Neuronal stem cell (in vitro differentiated cells): ENCODE data around the gene MYO19.

Experiments used
- DNase-seq: peaks from one replicate; pipeline ENCODE4 v3.0.0-alpha.2; 2013; ENCODE audit warnings: low spot score
- H2AFZ ChIP-seq: one replicate; pipeline ENCODE4 v1.6.1; 2013; ENCODE audit warnings: mild to moderate bottlenecking, low read length, inconsistent platforms
- H2AK5ac ChIP-seq: 2 replicates; pipeline ENCODE4 v1.6.1; 2013; ENCODE audit warnings: low read depth, mild to moderate bottlenecking, inconsistent platforms, low read length, moderate library complexity, mixed read lengths
- H2BK120ac ChIP-seq: 2 replicates; pipeline ENCODE4 v1.6.1; 2013; ENCODE audit warnings: low read depth, mild to moderate bottlenecking, inconsistent platforms, low read length, moderate library complexity, mixed read lengths
- H2BK12ac ChIP-seq: one replicate; pipeline ENCODE4 v1.6.1; 2013; ENCODE audit warnings: low read length, inconsistent platforms
- H2BK15ac ChIP-seq: 2 replicates; pipeline ENCODE4 v1.6.1; 2013; ENCODE audit warnings: mild to moderate bottlenecking, low read length, inconsistent platforms, mixed read lengths
- H2BK5ac ChIP-seq: one replicate; pipeline ENCODE4 v1.6.1; 2013; ENCODE audit warnings: inconsistent platforms, mild to moderate bottlenecking, low read length, moderate library complexity
- H3K14ac ChIP-seq: one replicate; pipeline ENCODE4 v1.6.1; 2013; ENCODE audit warnings: low read length, inconsistent platforms
- H3K18ac ChIP-seq: 2 replicates; pipeline ENCODE4 v1.6.1; 2013; ENCODE audit warnings: low read length, inconsistent platforms
- H3K23ac ChIP-seq: 2 replicates; pipeline ENCODE4 v1.6.1; 2013; ENCODE audit warnings: low read depth, mild to moderate bottlenecking, mixed read lengths, low read length, inconsistent platforms; ENCODE audit not compliant: poor library complexity
- H3K27ac ChIP-seq: replicated peaks from 3 replicates; pipeline ENCODE4 v1.5.1; 2013; ENCODE audit warnings: low read length, inconsistent platforms
- H3K27me3 ChIP-seq, 3 experiments: 2 replicates each; pipeline ENCODE4 v1.6.1; 2013; ENCODE audit warnings: low read length in 3 of 3, mild to moderate bottlenecking in 2 of 3, inconsistent platforms in 1 of 3, low read depth in 1 of 3, mixed read lengths in 1 of 3, moderate library complexity in 1 of 3; ENCODE audit not compliant: control insufficient read depth in 3 of 3, insufficient read depth in 3 of 3
- H3K36me3 ChIP-seq, 2 donors: replicated peaks in 1 of 2; 2 replicates each; pipeline ENCODE4 v1.6.1; 2013; ENCODE audit warnings: low read length in 2 of 2; ENCODE audit not compliant: control insufficient read depth in 2 of 2, insufficient read depth in 2 of 2
- H3K4ac ChIP-seq: 2 replicates; pipeline ENCODE4 v1.6.1; 2013; ENCODE audit warnings: inconsistent platforms, mild to moderate bottlenecking, low read length, moderate library complexity
- H3K4me1 ChIP-seq, 2 donors: 1 replicate in 1 of 2; 2 replicates in 1 of 2; pipeline ENCODE4 v1.6.1; 2013; ENCODE audit warnings: low read length in 2 of 2, low read depth in 1 of 2; ENCODE audit not compliant: control insufficient read depth in 2 of 2, insufficient read depth in 1 of 2
- H3K4me2 ChIP-seq: one replicate; pipeline ENCODE4 v1.6.1; 2013; ENCODE audit warnings: mild to moderate bottlenecking, low read length, inconsistent platforms; ENCODE audit not compliant: insufficient read depth, poor library complexity, severe bottlenecking
- H3K4me3 ChIP-seq, 2 donors: 2 replicates each; pipeline ENCODE4 v1.5.1; 2013; ENCODE audit warnings: low read length in 2 of 2, mild to moderate bottlenecking in 2 of 2, inconsistent platforms in 1 of 2, moderate library complexity in 1 of 2
- H3K79me1 ChIP-seq: one replicate; pipeline ENCODE4 v1.6.1; 2013; ENCODE audit warnings: low read depth, mild to moderate bottlenecking, inconsistent platforms, low read length, moderate library complexity
- H3K9ac ChIP-seq: one replicate; pipeline ENCODE4 v1.6.1; 2013; ENCODE audit warnings: mild to moderate bottlenecking, low read depth, low read length, inconsistent platforms; ENCODE audit not compliant: poor library complexity
- H3K9me3 ChIP-seq, 2 donors: replicated peaks in 1 of 2; 2 replicates each; pipeline versions ENCODE3 to v1.6.1; 2013; ENCODE audit warnings: low read length in 2 of 2, mild to moderate bottlenecking in 2 of 2, inconsistent platforms in 1 of 2, low read depth in 1 of 2, mixed read lengths in 1 of 2, moderate library complexity in 1 of 2; ENCODE audit not compliant: control insufficient read depth in 2 of 2, insufficient read depth in 1 of 2
- H4K8ac ChIP-seq: one replicate; pipeline ENCODE4 v1.6.1; 2013; ENCODE audit warnings: low read depth, mild to moderate bottlenecking, inconsistent platforms, low read length, moderate library complexity
- H4K91ac ChIP-seq: one replicate; pipeline ENCODE4 v1.6.1; 2013; ENCODE audit warnings: low read length, low read depth, mild to moderate bottlenecking, inconsistent platforms; ENCODE audit not compliant: poor library complexity
- WGBS, 2 donors: extraction: QIAGEN DNeasy Blood & Tissue Kit; methylation state at CpG; one replicate each; pipeline ENCODE4 v1.1.7; 2013; ENCODE audit warnings: missing lambda C conversion rate in 2 of 2, mixed read lengths in 1 of 2; ENCODE audit not compliant: insufficient read length in 2 of 2, insufficient replicate concordance in 1 of 2; ENCODE audit errors: extremely low coverage in 2 of 2; 5-methylcytosine and 5-hydroxymethylcytosine counted together

Gene MYO19

DNA sequence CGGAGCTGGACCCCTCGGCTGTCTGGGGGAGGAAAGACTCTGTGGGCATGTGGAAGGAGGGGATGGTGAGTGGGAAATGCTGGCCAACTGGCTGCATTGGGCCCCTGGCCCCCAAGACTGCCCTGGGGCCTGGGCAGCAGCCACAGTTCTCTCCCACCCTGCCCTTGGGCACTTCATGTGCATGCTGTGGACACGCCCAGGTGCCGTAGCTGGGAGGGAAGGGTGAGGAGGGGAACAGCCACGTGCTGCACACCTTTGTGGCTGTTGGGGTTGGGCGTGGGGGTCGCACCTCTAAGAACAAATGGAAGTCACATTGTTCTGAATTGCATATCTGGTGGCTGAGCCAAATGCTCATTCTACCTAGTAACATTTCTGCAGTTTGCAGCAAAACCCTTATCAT is 60.1 kb downstream of the MYO19 start:
- Histone ChIP-seq H2BK12ac (peak overlapping the region; percentile 58), H2BK5ac (no peak overlapping the region), H2BK15ac (no peak overlapping the region), H3K14ac (no peak overlapping the region), H2BK120ac (no peak overlapping the region), H3K4me1 (peaks cover 0 to 3% of the 10 kb centered on the region in 2 donors), H2AFZ (no peak overlapping the region), H2AK5ac (no peak overlapping the region), H4K8ac (no peak overlapping the region), H3K27ac (no peak overlapping the region), H3K4me2 (no peak overlapping the region), H3K27me3 (peaks cover 0 to 42% (median 0%) of the 10 kb centered on the region in 3 experiments), H3K36me3 (no peaks in the 10 kb centered on the region), H3K18ac (peak overlapping the region; percentile 76), H3K23ac (peak overlapping the region; percentile 31), H3K9me3 (no peaks in the 10 kb centered on the region), H4K91ac (no peak overlapping the region), H3K4me3 (no peak overlapping the region), H3K79me1 (peaks cover 2% of the 10 kb centered on the region), H3K4ac (no peak overlapping the region), H3K9ac (no peak overlapping the region)
- DNase-seq: no peak
- no CpG with 5 or more reads among the region's 7 CpGs for whole genome bisulfite sequencing, 2 donors

- H3K4me3 ChIP-seq: no peak overlapping the region
- H3K79me1 ChIP-seq: peaks cover 2% of the 10 kb centered on the region
- no peak for DNase-seq
- H3K4me2 ChIP-seq: no peak overlapping the region
- H3K14ac ChIP-seq: no peak overlapping the region
- H3K9me3 ChIP-seq: no peaks in the 10 kb centered on the region
- H3K9ac ChIP-seq: no peak overlapping the region
- no peaks in the 10 kb centered on the region for H3K36me3 ChIP-seq
- no peak overlapping the region for H3K18ac ChIP-seq
- H2BK15ac ChIP-seq: no peak overlapping the region
- no peak overlapping the region for H2BK120ac ChIP-seq
- H3K4me1 ChIP-seq: peaks cover 0 to 7% of the 10 kb centered on the region in 2 donors
- no peak overlapping the region for H2AK5ac ChIP-seq
- H3K4ac ChIP-seq: no peak overlapping the region
- no peak overlapping the region for H4K91ac ChIP-seq
- no peak overlapping the region for H4K8ac ChIP-seq
- no peak overlapping the region for H2AFZ ChIP-seq
- peaks cover 0 to 60% (median 3%) of the 10 kb centered on the region in 3 experiments for H3K27me3 ChIP-seq
- H3K27ac ChIP-seq: no peak overlapping the region
- H3K23ac ChIP-seq: no peak overlapping the region
- H2BK5ac ChIP-seq: no peak overlapping the region
- H2BK12ac ChIP-seq: no peak overlapping the region
Measured at GRCh38 chr17:36470499-36470898, 64.2 kb downstream of the MYO19 start.

GRCh38 chr17:36469733-36470132 is 64.9 kb downstream of the MYO19 start:
- no peak overlapping the region for H2BK120ac ChIP-seq
- no CpG with 5 or more reads among the region's 7 CpGs for WGBS, 2 donors
- H3K4me1 ChIP-seq: peaks cover 0 to 7% of the 10 kb centered on the region in 2 donors
- H2AK5ac ChIP-seq: no peak overlapping the region
- H2AFZ ChIP-seq: no peak overlapping the region
- no peak overlapping the region for H2BK5ac ChIP-seq
- H3K14ac ChIP-seq: no peak overlapping the region
- peaks cover 0 to 60% (median 9%) of the 10 kb centered on the region in 3 experiments for H3K27me3 ChIP-seq
- no peak overlapping the region for H3K9ac ChIP-seq
- H3K27ac ChIP-seq: no peak overlapping the region
- no peaks in the 10 kb centered on the region for H3K79me1 ChIP-seq
- no peak for DNase-seq
- H3K4ac ChIP-seq: no peak overlapping the region
- H4K8ac ChIP-seq: no peak overlapping the region
- H4K91ac ChIP-seq: no peak overlapping the region
- no peaks in the 10 kb centered on the region for H3K9me3 ChIP-seq
- no peak overlapping the region for H2BK15ac ChIP-seq
- no peaks in the 10 kb centered on the region for H3K36me3 ChIP-seq
- no peak overlapping the region for H3K4me2 ChIP-seq
- H3K4me3 ChIP-seq: no peak overlapping the region
- no peak overlapping the region for H2BK12ac ChIP-seq
- H3K18ac ChIP-seq: no peak overlapping the region
- H3K23ac ChIP-seq: no peak overlapping the region

DNA sequence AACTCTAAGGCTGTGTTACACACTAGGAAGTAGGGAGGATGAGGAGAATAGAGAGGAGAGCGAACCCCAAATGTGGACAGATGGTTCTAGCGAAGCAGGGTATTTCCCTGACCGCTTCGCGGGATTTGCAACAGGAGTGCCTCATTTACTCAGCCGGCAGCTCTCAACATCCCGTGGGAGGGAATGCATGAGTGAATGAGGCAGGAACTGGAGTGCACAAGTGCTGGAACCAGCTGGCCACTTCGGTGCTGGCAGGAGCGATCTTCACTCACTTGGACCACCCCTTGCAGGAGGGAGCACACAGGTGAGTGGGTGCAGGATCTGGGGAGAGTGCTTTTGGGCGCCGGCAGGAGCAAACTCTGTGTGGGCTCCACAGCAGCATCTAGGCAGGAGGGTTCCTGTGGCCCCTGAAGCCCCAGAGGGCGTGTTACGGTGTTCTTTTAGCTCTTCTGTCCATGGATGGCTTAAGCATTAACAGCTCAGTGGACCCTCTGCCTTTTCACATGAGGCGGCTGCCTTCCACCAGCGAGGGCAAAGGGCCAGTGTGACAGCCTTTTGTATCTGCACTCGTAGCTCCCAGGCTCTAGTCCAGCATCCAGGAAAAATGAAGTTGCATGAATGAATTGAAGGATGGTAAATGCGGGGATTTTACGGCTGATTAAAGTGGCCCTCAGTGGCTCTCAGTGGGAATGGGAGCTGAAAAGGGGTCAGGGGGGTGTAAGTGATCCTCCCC is 65.6 kb downstream of the MYO19 start:
- Histone ChIP-seq H2BK12ac (no peak overlapping the region), H3K18ac (peak overlapping the region; percentile 53), H3K36me3 (no peaks in the 10 kb centered on the region), H3K4me3 (no peak overlapping the region), H3K27me3 (peaks cover 0 to 60% (median 15%) of the 10 kb centered on the region in 3 experiments), H3K4ac (no peak overlapping the region), H4K91ac (no peak overlapping the region), H4K8ac (no peak overlapping the region), H2AK5ac (no peak overlapping the region), H3K4me2 (no peak overlapping the region), H3K4me1 (peaks cover 0 to 7% of the 10 kb centered on the region in 2 donors), H2BK5ac (no peak overlapping the region), H2BK120ac (no peak overlapping the region), H2BK15ac (no peak overlapping the region), H3K9me3 (no peaks in the 10 kb centered on the region), H3K14ac (no peak overlapping the region), H3K23ac (peak overlapping the region; percentile 75), H3K9ac (no peak overlapping the region), H3K27ac (no peak overlapping the region), H2AFZ (no peak overlapping the region), H3K79me1 (no peaks in the 10 kb centered on the region)
- no peak for DNase-seq
- no CpG with 5 or more reads among the region's 18 CpGs for WGBS, 2 donors
